ENCODE results near the gene SLC36A1. TPM values are rescaled to one million over a fixed set of nuclear protein-coding genes. Genes with fewer than 3 reads are reported as not detected.

The SLC36A1 gene
- total RNA-seq, 1 experiment from 2014 or later: 15.0 TPM

DNA sequence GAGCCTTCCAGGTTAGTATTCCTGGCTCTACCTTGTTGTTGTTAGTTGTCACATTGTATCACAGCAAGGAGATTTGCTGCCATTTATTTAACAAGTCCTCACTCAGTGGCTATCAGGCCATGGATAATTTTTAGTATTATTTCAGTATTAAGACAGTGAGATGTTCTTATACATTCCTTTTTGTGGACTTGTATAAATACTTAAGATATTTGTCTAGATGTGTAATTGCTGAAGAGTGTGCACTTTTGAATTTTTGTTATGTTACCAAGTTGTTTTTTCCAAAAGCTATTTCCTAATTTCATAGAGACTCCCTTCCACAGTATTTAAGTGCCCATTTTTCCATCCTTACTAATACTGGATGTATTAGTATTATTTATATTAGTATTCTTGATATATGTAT is 22.0 kb downstream of the SLC36A1 start:
- Mint-ChIP-seq H3K27me3 (ENCODE audit: low read depth) (no peaks in the 10 kb centered on the region), H3K9me3 (no peaks in the 10 kb centered on the region), H3K4me1 (no peaks in the 10 kb centered on the region), H3K36me3 (ENCODE audit: insufficient read depth in 1 of 3, low read depth in 3 of 3) (peaks cover 10 to 46% (median 37%) of the 10 kb centered on the region in 3 experiments; a peak in 6 of 7 replicates), H3K27ac (no peak overlapping the region), H3K4me3 (no peak overlapping the region)
- DNase-seq: no peak
- no peak overlapping the region for H3K56ac ChIP-seq (ENCODE audit: insufficient read length, low read depth, low read length)
- no peaks in the 10 kb centered on the region for H3K9me3 ChIP-seq (ENCODE audit: control insufficient read depth, low read depth, low read length)
- no peak overlapping the region for H3K18ac ChIP-seq (ENCODE audit: insufficient read length, low read depth, low read length)
- no peak overlapping the region for H2AFZ ChIP-seq (ENCODE audit: low read length)
- no peaks in the 10 kb centered on the region for H3K79me1 ChIP-seq (ENCODE audit: insufficient read depth, low read depth, low read length, poor library complexity, severe bottlenecking)
- no peak overlapping the region for H3K9ac ChIP-seq (ENCODE audit: extremely low read depth, insufficient read length, low read length)
- H3K14ac ChIP-seq (ENCODE audit: insufficient read depth, low read length): no peak overlapping the region
- no peaks in the 10 kb centered on the region for H3K79me2 ChIP-seq (ENCODE audit: insufficient read depth, low read length)
- no peak overlapping the region for H4K8ac ChIP-seq (replicated peaks; ENCODE audit: insufficient read length, low read depth, low read length)
- H4K20me1 ChIP-seq (ENCODE audit: control insufficient read depth, insufficient read depth, insufficient read length): no peaks in the 10 kb centered on the region
- H2AK5ac ChIP-seq (ENCODE audit: insufficient read length, low read length): no peak overlapping the region
- no peak overlapping the region for H2BK15ac ChIP-seq (ENCODE audit: low read depth, low read length)
- no peaks in the 10 kb centered on the region for H3K27me3 ChIP-seq (ENCODE audit: insufficient read depth, low read length)
- no peak overlapping the region for H3T11ph ChIP-seq (ENCODE audit: low read length)
- H2BK12ac ChIP-seq (ENCODE audit: insufficient read length, low read depth, low read length): no peak overlapping the region
- no peak overlapping the region for H4K91ac ChIP-seq (ENCODE audit: insufficient read length, low read depth, low read length)
- H3K23me2 ChIP-seq (ENCODE audit: insufficient read length, low read depth, low read length, poor library complexity, severe bottlenecking): no peaks in the 10 kb centered on the region
- H3K23ac ChIP-seq (ENCODE audit: insufficient read length, low read depth, low read length): no peak overlapping the region
- H3K4me2 ChIP-seq (ENCODE audit: insufficient read depth, insufficient read length, low read length): no peak overlapping the region
- no peak overlapping the region for H4K5ac ChIP-seq (ENCODE audit: insufficient read length, low read depth, low read length)
- TF ChIP-seq, protein P1, sequence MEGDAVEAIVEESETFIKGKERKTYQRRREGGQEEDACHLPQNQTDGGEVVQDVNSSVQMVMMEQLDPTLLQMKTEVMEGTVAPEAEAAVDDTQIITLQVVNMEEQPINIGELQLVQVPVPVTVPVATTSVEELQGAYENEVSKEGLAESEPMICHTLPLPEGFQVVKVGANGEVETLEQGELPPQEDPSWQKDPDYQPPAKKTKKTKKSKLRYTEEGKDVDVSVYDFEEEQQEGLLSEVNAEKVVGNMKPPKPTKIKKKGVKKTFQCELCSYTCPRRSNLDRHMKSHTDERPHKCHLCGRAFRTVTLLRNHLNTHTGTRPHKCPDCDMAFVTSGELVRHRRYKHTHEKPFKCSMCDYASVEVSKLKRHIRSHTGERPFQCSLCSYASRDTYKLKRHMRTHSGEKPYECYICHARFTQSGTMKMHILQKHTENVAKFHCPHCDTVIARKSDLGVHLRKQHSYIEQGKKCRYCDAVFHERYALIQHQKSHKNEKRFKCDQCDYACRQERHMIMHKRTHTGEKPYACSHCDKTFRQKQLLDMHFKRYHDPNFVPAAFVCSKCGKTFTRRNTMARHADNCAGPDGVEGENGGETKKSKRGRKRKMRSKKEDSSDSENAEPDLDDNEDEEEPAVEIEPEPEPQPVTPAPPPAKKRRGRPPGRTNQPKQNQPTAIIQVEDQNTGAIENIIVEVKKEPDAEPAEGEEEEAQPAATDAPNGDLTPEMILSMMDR (conservative IDR thresholded peaks at IDR 0.05): no peak
- H3K27ac ChIP-seq (ENCODE audit: insufficient read length, low read depth, low read length): no peak overlapping the region
- H2BK120ac ChIP-seq (ENCODE audit: low read depth, low read length, poor library complexity, severe bottlenecking): no peak overlapping the region
- H3K4me1 ChIP-seq (ENCODE audit: insufficient read depth, low read length): no peaks in the 10 kb centered on the region
- H2BK20ac ChIP-seq (ENCODE audit: low read depth, low read length, poor library complexity, severe bottlenecking): no peak overlapping the region
- H3K4ac ChIP-seq (ENCODE audit: low read depth, low read length): no peak overlapping the region
- H2BK5ac ChIP-seq (ENCODE audit: insufficient read length, low read length): no peak overlapping the region

All from H9 (cell line).